GM12891 (cell line): Measurements from ENCODE around the gene SORCS2.

Experiments used
- POLR2A ChIP-seq: IDR thresholded peaks from 2 replicates; pipeline ENCODE4 v1.6.1; 2011; ENCODE audit warnings: low read depth, low read length, control low read depth
- POLR2AphosphoS5 ChIP-seq: IDR thresholded peaks from 2 replicates; pipeline ENCODE4 v1.6.1; 2011; ENCODE audit warnings: low read depth, low read length, control low read depth
- SPI1 ChIP-seq: IDR thresholded peaks from 2 replicates; pipeline ENCODE4 v1.6.1; 2011; ENCODE audit warnings: low read depth, low read length, control low read depth
- TAF1 ChIP-seq: IDR thresholded peaks from 2 replicates; pipeline ENCODE4 v1.6.1; 2011; ENCODE audit warnings: low read depth, low read length, control low read depth

GRCh38 chr4:7609316-7609715 is 417.0 kb downstream of the SORCS2 start:
- TF ChIP-seq TAF1 (no peak), POLR2A (no peak), POLR2AphosphoS5 (no peak), SPI1 (no peak)
